Measurements from ENCODE around the gene CBX6. TPM values are rescaled to one million over a fixed set of nuclear protein-coding genes. Genes with fewer than 3 reads are reported as not detected.

Gene CBX6
- total and polyA plus RNA-seq, 2 of the 8 experiments (the other 6 are each of a cell fraction or from before 2014, with no cell fraction given): 10.6 to 27.5 TPM

DNA sequence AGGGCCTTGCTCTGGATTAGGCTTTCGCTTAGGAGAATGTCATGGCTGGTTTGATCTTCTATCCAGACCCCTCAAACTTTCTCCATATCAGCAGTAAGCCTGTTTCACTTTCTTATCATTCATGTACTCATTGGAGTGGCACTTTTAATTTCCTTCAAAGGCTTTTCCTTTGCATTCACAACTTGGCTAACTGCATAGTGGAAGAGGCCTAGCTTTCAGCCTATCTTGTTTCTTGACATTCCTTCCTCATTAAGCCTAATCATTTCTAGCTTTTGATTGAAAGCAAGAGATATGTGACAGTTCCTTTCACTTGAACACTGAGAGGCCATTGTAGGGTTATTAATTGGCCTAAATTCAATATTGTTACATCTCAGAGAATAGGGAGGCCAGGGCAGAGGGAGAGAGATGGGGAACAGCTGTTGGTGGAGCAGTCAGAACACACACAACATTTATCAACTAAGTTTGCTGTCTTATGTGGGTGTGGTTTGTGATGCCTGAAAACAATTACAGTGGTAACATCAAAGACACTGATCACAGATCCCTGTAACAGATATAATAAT lies 47.7 kb upstream of the CBX6 start (continued):
- TF ChIP-seq, protein P1, sequence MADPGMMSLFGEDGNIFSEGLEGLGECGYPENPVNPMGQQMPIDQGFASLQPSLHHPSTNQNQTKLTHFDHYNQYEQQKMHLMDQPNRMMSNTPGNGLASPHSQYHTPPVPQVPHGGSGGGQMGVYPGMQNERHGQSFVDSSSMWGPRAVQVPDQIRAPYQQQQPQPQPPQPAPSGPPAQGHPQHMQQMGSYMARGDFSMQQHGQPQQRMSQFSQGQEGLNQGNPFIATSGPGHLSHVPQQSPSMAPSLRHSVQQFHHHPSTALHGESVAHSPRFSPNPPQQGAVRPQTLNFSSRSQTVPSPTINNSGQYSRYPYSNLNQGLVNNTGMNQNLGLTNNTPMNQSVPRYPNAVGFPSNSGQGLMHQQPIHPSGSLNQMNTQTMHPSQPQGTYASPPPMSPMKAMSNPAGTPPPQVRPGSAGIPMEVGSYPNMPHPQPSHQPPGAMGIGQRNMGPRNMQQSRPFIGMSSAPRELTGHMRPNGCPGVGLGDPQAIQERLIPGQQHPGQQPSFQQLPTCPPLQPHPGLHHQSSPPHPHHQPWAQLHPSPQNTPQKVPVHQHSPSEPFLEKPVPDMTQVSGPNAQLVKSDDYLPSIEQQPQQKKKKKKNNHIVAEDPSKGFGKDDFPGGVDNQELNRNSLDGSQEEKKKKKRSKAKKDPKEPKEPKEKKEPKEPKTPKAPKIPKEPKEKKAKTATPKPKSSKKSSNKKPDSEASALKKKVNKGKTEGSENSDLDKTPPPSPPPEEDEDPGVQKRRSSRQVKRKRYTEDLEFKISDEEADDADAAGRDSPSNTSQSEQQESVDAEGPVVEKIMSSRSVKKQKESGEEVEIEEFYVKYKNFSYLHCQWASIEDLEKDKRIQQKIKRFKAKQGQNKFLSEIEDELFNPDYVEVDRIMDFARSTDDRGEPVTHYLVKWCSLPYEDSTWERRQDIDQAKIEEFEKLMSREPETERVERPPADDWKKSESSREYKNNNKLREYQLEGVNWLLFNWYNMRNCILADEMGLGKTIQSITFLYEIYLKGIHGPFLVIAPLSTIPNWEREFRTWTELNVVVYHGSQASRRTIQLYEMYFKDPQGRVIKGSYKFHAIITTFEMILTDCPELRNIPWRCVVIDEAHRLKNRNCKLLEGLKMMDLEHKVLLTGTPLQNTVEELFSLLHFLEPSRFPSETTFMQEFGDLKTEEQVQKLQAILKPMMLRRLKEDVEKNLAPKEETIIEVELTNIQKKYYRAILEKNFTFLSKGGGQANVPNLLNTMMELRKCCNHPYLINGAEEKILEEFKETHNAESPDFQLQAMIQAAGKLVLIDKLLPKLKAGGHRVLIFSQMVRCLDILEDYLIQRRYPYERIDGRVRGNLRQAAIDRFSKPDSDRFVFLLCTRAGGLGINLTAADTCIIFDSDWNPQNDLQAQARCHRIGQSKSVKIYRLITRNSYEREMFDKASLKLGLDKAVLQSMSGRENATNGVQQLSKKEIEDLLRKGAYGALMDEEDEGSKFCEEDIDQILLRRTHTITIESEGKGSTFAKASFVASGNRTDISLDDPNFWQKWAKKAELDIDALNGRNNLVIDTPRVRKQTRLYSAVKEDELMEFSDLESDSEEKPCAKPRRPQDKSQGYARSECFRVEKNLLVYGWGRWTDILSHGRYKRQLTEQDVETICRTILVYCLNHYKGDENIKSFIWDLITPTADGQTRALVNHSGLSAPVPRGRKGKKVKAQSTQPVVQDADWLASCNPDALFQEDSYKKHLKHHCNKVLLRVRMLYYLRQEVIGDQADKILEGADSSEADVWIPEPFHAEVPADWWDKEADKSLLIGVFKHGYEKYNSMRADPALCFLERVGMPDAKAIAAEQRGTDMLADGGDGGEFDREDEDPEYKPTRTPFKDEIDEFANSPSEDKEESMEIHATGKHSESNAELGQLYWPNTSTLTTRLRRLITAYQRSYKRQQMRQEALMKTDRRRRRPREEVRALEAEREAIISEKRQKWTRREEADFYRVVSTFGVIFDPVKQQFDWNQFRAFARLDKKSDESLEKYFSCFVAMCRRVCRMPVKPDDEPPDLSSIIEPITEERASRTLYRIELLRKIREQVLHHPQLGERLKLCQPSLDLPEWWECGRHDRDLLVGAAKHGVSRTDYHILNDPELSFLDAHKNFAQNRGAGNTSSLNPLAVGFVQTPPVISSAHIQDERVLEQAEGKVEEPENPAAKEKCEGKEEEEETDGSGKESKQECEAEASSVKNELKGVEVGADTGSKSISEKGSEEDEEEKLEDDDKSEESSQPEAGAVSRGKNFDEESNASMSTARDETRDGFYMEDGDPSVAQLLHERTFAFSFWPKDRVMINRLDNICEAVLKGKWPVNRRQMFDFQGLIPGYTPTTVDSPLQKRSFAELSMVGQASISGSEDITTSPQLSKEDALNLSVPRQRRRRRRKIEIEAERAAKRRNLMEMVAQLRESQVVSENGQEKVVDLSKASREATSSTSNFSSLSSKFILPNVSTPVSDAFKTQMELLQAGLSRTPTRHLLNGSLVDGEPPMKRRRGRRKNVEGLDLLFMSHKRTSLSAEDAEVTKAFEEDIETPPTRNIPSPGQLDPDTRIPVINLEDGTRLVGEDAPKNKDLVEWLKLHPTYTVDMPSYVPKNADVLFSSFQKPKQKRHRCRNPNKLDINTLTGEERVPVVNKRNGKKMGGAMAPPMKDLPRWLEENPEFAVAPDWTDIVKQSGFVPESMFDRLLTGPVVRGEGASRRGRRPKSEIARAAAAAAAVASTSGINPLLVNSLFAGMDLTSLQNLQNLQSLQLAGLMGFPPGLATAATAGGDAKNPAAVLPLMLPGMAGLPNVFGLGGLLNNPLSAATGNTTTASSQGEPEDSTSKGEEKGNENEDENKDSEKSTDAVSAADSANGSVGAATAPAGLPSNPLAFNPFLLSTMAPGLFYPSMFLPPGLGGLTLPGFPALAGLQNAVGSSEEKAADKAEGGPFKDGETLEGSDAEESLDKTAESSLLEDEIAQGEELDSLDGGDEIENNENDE (IDR thresholded peaks at IDR 0.05; ENCODE audit: insufficient replicate concordance, low read length): no peak
- no peak for TF ChIP-seq YY1 (IDR thresholded peaks at IDR 0.05; ENCODE audit: low read depth, low read length)
